ENCODE measurements around the gene MTERF4. TPM values are rescaled to one million over a fixed set of nuclear protein-coding genes. Genes with fewer than 3 reads are reported as not detected.

Gene MTERF4
- total RNA-seq, 1 donor from 2014 or later: 35.5 TPM

- Histone ChIP-seq H3K36me3 (ENCODE audit: control insufficient read depth, insufficient read depth, low read length) (no peaks in the 10 kb centered on the region), H3K27me3 (ENCODE audit: control insufficient read depth, insufficient read depth, low read length) (no peaks in the 10 kb centered on the region), H3K4me3 (ENCODE audit: low read depth, low read length) (peak overlapping the region; percentile 34)
- FAIRE-seq: no peak
- no peak for TF ChIP-seq CTCF (IDR thresholded peaks at IDR 0.05; ENCODE audit: insufficient read depth, low read length, severe bottlenecking)
- DNase-seq (ENCODE audit: low read depth): no peak
Measured at GRCh38 chr2:241063093-241063551, 39.0 kb downstream of the MTERF4 start.

GRCh38 chr2:241062389-241063092 is 39.5 kb downstream of the MTERF4 start:
- TF ChIP-seq CTCF (IDR thresholded peaks at IDR 0.05; ENCODE audit: insufficient read depth, low read length, severe bottlenecking): no peak
- Histone ChIP-seq H3K36me3 (ENCODE audit: control insufficient read depth, insufficient read depth, low read length) (no peaks in the 10 kb centered on the region), H3K4me3 (ENCODE audit: low read depth, low read length) (no peak overlapping the region), H3K27me3 (ENCODE audit: control insufficient read depth, insufficient read depth, low read length) (no peaks in the 10 kb centered on the region)
- peak; percentile 35 for DNase-seq (ENCODE audit: low read depth)
- FAIRE-seq: no peak

- H3K36me3 ChIP-seq (ENCODE audit: control insufficient read depth, insufficient read depth, low read length): no peaks in the 10 kb centered on the region
- no peaks in the 10 kb centered on the region for H3K27me3 ChIP-seq (ENCODE audit: control insufficient read depth, insufficient read depth, low read length)
- no peak overlapping the region for H3K4me3 ChIP-seq (ENCODE audit: low read depth, low read length)
- TF ChIP-seq CTCF (IDR thresholded peaks at IDR 0.05; ENCODE audit: insufficient read depth, low read length, severe bottlenecking): no peak
- FAIRE-seq (no peak), DNase-seq (ENCODE audit: low read depth) (peak; percentile 64)
Measured at GRCh38 chr2:241061275-241061674, 40.8 kb downstream of the MTERF4 start.

- FAIRE-seq (no peak), DNase-seq (ENCODE audit: low read depth) (no peak)
- Histone ChIP-seq H3K27me3 (ENCODE audit: control insufficient read depth, insufficient read depth, low read length) (no peaks in the 10 kb centered on the region), H3K36me3 (ENCODE audit: control insufficient read depth, insufficient read depth, low read length) (no peaks in the 10 kb centered on the region), H3K4me3 (ENCODE audit: low read depth, low read length) (no peak overlapping the region)
- TF ChIP-seq CTCF (IDR thresholded peaks at IDR 0.05; ENCODE audit: insufficient read depth, low read length, severe bottlenecking): no peak
Measured at GRCh38 chr2:241053576-241054251, 48.4 kb downstream of the MTERF4 start.

GRCh38 chr2:241052677-241053360 is 49.3 kb downstream of the MTERF4 start:
- TF ChIP-seq CTCF (IDR thresholded peaks at IDR 0.05; ENCODE audit: insufficient read depth, low read length, severe bottlenecking): no peak
- FAIRE-seq (no peak), DNase-seq (ENCODE audit: low read depth) (no peak)
- Histone ChIP-seq H3K36me3 (ENCODE audit: control insufficient read depth, insufficient read depth, low read length) (no peaks in the 10 kb centered on the region), H3K4me3 (ENCODE audit: low read depth, low read length) (no peak overlapping the region), H3K27me3 (ENCODE audit: control insufficient read depth, insufficient read depth, low read length) (no peaks in the 10 kb centered on the region)
